Ishikawa (cell line): ENCODE results near the gene STAP2.

Experiments used
- CEBPB ChIP-seq: IDR thresholded peaks from 2 replicates; pipeline ENCODE4 v1.6.1; 2012
- CREB1 ChIP-seq: IDR thresholded peaks from 2 replicates; pipeline ENCODE4 v1.6.1; 2012; ENCODE audit warnings: low read depth
- EGR1 ChIP-seq: IDR thresholded peaks from 2 replicates; pipeline ENCODE4 v1.6.1; 2012
- EP300 ChIP-seq: IDR thresholded peaks from 2 replicates; pipeline ENCODE4 v1.6.1; 2012; ENCODE audit warnings: borderline replicate concordance
- FOXM1 ChIP-seq: IDR thresholded peaks from 2 replicates; pipeline ENCODE4 v1.6.1; 2012; ENCODE audit warnings: low read depth, borderline replicate concordance
- NFIC ChIP-seq: IDR thresholded peaks from 2 replicates; pipeline ENCODE4 v1.6.1; 2012
- RAD21 ChIP-seq: IDR thresholded peaks from 2 replicates; pipeline ENCODE4 v1.6.1; 2012; ENCODE audit warnings: low read depth
- TAF1 ChIP-seq: IDR thresholded peaks from 2 replicates; pipeline ENCODE4 v1.6.1; 2012; ENCODE audit warnings: low read depth, mild to moderate bottlenecking
- TCF12 ChIP-seq: IDR thresholded peaks from 2 replicates; pipeline ENCODE4 v1.6.1; 2012; ENCODE audit warnings: low read depth
- TEAD4 ChIP-seq: IDR thresholded peaks from 2 replicates; pipeline ENCODE4 v1.6.1; 2012
- YY1 ChIP-seq: IDR thresholded peaks from 2 replicates; pipeline ENCODE4 v1.6.1; 2012; ENCODE audit warnings: low read depth
- ZBTB7A ChIP-seq: IDR thresholded peaks from 2 replicates; pipeline ENCODE4 v1.6.1; 2012; ENCODE audit warnings: low read depth
- TF ChIP-seq, protein P1 (sequence below): IDR thresholded peaks from 2 replicates; pipeline ENCODE4 v1.6.1; 2012
- TF ChIP-seq, protein P2 (sequence below): IDR thresholded peaks from 2 replicates; pipeline ENCODE4 v1.6.1; 2012; ENCODE audit warnings: low read depth, mild to moderate bottlenecking

DNA sequence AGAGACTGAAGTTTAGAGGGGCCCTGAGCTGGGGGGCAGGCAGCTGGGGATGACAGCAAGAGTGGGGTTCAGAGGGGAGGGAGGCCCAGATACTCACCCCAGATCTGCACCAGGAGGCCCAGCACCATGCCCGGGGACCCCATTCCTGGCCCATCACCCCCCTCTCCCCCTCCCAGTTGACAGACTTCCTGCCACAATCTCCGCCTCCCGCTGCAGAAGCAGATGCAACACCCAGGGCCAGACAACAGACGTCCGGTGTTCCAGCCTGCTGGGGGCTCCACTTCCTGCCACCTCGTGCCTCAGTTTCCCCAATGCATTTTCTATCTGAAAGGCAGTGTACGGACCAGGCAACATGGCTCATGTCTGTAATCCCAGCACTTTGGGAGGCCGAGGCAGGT lies 36.4 kb downstream of the STAP2 start, which contains the start of gene TMIGD2:
- TF ChIP-seq RAD21 (no peak), TCF12 (no peak), YY1 (no peak), TEAD4 (no peak), CREB1 (no peak), NFIC (no peak), ZBTB7A (no peak), EGR1 (no peak), FOXM1 (no peak), CEBPB (no peak), EP300 (no peak), TAF1 (no peak)
- TF ChIP-seq, protein P1, sequence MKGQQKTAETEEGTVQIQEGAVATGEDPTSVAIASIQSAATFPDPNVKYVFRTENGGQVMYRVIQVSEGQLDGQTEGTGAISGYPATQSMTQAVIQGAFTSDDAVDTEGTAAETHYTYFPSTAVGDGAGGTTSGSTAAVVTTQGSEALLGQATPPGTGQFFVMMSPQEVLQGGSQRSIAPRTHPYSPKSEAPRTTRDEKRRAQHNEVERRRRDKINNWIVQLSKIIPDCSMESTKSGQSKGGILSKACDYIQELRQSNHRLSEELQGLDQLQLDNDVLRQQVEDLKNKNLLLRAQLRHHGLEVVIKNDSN, result no peak
- TF ChIP-seq, protein P2, sequence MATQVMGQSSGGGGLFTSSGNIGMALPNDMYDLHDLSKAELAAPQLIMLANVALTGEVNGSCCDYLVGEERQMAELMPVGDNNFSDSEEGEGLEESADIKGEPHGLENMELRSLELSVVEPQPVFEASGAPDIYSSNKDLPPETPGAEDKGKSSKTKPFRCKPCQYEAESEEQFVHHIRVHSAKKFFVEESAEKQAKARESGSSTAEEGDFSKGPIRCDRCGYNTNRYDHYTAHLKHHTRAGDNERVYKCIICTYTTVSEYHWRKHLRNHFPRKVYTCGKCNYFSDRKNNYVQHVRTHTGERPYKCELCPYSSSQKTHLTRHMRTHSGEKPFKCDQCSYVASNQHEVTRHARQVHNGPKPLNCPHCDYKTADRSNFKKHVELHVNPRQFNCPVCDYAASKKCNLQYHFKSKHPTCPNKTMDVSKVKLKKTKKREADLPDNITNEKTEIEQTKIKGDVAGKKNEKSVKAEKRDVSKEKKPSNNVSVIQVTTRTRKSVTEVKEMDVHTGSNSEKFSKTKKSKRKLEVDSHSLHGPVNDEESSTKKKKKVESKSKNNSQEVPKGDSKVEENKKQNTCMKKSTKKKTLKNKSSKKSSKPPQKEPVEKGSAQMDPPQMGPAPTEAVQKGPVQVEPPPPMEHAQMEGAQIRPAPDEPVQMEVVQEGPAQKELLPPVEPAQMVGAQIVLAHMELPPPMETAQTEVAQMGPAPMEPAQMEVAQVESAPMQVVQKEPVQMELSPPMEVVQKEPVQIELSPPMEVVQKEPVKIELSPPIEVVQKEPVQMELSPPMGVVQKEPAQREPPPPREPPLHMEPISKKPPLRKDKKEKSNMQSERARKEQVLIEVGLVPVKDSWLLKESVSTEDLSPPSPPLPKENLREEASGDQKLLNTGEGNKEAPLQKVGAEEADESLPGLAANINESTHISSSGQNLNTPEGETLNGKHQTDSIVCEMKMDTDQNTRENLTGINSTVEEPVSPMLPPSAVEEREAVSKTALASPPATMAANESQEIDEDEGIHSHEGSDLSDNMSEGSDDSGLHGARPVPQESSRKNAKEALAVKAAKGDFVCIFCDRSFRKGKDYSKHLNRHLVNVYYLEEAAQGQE, result no peak
